Astrocyte of the spinal cord (primary cell): ENCODE measurements around the gene PCDHGA1.
"Not testable (repeated sequence)": the region's sequence is repeated elsewhere in the genome, so short reads cannot be mapped to it uniquely, and the experiment has no call there.

Experiments used
- DNase-seq: peaks from one replicate; pipeline ENCODE4 v3.0.0; 2011; ENCODE audit warnings: low read depth, low spot score
- H3K4me3 ChIP-seq: 2 replicates; pipeline ENCODE4 v1.5.1; 2011; ENCODE audit warnings: low read depth, mild to moderate bottlenecking, low read length, moderate library complexity
- in situ Hi-C: cut with HindIII; loops from 2 replicates; pipeline ENCODE4 v1.10.0; 2017; ENCODE audit warnings: low sequenced_read_pairs
- TF ChIP-seq, protein P1 (sequence below): IDR thresholded peaks from 2 replicates; pipeline ENCODE4 v1.5.1; 2012; ENCODE audit warnings: low read depth, mild to moderate bottlenecking, low read length, inconsistent platforms

Gene PCDHGA1

DNA sequence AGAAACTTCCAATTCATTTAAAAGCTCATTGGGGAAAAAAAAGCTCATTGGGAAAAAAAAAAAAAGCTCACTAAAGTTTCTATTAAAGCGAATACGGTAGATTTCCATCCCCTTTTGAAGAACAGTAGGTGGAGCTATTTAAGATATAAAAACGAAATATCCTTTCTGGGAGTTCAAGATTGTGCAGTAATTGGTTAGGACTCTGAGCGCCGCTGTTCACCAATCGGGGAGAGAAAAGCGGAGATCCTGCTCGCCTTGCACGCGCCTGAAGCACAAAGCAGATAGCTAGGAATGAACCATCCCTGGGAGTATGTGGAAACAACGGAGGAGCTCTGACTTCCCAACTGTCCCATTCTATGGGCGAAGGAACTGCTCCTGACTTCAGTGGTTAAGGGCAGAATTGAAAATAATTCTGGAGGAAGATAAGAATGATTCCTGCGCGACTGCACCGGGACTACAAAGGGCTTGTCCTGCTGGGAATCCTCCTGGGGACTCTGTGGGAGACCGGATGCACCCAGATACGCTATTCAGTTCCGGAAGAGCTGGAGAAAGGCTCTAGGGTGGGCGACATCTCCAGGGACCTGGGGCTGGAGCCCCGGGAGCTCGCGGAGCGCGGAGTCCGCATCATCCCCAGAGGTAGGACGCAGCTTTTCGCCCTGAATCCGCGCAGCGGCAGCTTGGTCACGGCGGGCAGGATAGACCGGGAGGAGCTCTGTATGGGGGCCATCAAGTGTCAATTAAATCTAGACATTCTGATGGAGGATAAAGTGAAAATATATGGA is 100.2 kb downstream of the PCDHGA1 start, which contains the start of gene PCDHGA12:
PCDHGA12 (plus strand) TSS at position 176 of the 782 bp plus-strand sequence; CDS start at position 429, 253 bp downstream.
- DNase-seq = peak; percentile 91
- TF ChIP-seq, protein P1, sequence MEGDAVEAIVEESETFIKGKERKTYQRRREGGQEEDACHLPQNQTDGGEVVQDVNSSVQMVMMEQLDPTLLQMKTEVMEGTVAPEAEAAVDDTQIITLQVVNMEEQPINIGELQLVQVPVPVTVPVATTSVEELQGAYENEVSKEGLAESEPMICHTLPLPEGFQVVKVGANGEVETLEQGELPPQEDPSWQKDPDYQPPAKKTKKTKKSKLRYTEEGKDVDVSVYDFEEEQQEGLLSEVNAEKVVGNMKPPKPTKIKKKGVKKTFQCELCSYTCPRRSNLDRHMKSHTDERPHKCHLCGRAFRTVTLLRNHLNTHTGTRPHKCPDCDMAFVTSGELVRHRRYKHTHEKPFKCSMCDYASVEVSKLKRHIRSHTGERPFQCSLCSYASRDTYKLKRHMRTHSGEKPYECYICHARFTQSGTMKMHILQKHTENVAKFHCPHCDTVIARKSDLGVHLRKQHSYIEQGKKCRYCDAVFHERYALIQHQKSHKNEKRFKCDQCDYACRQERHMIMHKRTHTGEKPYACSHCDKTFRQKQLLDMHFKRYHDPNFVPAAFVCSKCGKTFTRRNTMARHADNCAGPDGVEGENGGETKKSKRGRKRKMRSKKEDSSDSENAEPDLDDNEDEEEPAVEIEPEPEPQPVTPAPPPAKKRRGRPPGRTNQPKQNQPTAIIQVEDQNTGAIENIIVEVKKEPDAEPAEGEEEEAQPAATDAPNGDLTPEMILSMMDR = peak; percentile 63
- peak within 1 kb of the TSS; percentile 37 for H3K4me3 ChIP-seq
- in situ Hi-C loops = no loop called here

DNA sequence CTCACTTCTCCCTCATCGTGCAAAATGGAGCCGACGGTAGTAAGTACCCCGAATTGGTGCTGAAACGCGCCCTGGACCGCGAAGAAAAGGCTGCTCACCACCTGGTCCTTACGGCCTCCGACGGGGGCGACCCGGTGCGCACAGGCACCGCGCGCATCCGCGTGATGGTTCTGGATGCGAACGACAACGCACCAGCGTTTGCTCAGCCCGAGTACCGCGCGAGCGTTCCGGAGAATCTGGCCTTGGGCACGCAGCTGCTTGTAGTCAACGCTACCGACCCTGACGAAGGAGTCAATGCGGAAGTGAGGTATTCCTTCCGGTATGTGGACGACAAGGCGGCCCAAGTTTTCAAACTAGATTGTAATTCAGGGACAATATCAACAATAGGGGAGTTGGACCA is 101.0 kb downstream of the PCDHGA1 start:
- DNase-seq = peak; percentile 27
- H3K4me3 ChIP-seq = peak overlapping the region; percentile 37
- in situ Hi-C loops = no loop called here
- TF ChIP-seq, protein P1 = no peak

DNA sequence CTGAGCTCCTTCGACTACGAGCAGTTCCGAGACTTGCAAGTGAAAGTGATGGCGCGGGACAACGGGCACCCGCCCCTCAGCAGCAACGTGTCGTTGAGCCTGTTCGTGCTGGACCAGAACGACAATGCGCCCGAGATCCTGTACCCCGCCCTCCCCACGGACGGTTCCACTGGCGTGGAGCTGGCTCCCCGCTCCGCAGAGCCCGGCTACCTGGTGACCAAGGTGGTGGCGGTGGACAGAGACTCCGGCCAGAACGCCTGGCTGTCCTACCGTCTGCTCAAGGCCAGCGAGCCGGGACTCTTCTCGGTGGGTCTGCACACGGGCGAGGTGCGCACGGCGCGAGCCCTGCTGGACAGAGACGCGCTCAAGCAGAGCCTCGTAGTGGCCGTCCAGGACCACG is 102.0 kb downstream of the PCDHGA1 start:
- H3K4me3 ChIP-seq, DNase-seq, in situ Hi-C loops: not testable (repeated sequence)

DNA sequence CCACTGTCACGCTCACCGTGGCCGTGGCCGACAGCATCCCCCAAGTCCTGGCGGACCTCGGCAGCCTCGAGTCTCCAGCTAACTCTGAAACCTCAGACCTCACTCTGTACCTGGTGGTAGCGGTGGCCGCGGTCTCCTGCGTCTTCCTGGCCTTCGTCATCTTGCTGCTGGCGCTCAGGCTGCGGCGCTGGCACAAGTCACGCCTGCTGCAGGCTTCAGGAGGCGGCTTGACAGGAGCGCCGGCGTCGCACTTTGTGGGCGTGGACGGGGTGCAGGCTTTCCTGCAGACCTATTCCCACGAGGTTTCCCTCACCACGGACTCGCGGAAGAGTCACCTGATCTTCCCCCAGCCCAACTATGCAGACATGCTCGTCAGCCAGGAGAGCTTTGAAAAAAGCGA is 102.4 kb downstream of the PCDHGA1 start:
- DNase-seq, H3K4me3 ChIP-seq, in situ Hi-C loops: not testable (repeated sequence)

DNA sequence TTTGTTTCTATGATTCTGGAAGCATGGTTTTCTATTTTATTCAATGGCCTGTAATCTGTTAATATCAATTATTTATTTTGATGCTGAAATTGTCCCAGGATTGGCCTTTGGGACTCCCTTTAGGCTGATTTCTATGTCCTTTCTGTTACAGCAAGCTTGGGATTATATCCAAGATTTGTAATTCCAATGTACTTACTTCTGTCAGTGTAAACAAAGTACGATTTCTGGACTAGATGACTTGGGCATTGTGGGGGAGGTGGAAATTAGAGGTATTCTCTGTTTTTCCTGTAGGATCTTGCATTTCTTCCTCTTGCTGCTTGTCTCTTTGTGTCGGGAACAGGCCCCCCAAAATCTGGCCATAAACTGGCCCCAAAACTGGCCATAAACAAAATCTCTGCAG is 103.7 kb downstream of the PCDHGA1 start:
- DNase-seq = no peak
- in situ Hi-C loops = no loop called here
- TF ChIP-seq, protein P1 = no peak
- no peak overlapping the region for H3K4me3 ChIP-seq

DNA sequence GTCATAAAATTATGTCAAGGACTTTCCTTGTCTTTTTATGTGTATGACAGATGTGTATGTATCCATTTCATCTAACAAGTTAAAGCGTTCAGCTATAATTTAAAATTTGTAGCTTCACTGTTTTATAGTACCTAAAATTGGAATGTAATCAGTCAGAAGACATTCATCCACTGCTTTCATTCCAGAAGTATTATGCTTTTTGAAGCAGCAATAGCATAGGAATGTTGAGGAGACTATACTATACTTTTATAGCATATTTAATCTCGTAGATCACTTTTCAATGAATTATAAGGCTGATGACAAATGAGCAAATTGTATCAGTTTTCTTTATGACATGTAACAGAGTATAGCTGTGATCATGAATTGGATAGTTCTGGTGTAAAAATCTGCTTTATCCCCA is 106.9 kb downstream of the PCDHGA1 start:
- in situ Hi-C loops = no loop called here
- TF ChIP-seq, protein P1 = no peak
- no peak for DNase-seq
- no peak overlapping the region for H3K4me3 ChIP-seq

DNA sequence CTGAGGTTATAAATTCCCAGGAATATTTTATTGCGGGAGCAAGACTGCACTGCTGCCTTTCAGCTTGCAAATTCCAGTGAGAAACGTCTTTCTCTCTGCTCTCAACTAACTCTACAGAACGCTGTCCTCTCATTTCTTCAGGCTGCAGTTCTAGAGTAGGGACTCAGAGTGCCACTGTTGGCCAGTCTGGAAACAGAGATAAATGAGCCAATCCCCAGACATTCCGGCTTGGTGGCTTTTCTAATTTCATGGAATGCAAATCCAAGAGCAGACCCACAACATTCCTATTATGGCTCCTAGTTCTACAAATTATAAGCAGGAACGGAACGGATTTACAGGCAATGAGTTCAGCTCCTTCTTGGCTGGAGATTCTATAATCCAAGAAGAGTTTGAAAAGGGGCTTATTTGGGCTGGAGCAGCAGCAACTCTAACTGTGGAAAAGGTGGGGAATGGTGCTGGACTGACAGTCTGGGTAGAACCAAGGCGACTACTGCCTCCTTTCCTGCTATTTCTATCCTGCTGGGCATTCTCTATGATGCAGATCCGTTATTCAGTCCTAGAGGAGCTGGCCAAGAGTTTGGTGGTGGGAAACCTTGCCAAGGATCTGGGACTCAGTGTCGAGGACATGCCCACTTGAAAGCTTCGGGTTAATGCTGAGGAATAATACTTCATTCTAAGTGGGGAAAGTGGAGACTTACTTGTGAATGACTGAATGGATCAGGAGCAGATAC is 109.3 kb downstream of the PCDHGA1 start:
- in situ Hi-C loops = no loop called here
- no peak overlapping the region for H3K4me3 ChIP-seq
- DNase-seq = no peak

More for the DNA sequence above, 109.3 kb downstream of the PCDHGA1 start:
- TF ChIP-seq, protein P1 = no peak
